ENCODE measurements around the gene SPINK1. TPM values are rescaled to one million over a fixed set of nuclear protein-coding genes. Genes with fewer than 3 reads are reported as not detected.

Gene SPINK1
- total RNA-seq, 1 experiment from 2014 or later: 4.5 TPM

GRCh38 chr5:147879784-147880183 is 48.3 kb upstream of the SPINK1 start:
- ChIA-PET POLR2A (no interaction called here), CTCF (no interaction called here), RAD21 (ENCODE audit: low non-redundant PET in 1 of 2, low total read pairs in 2 of 2, uncharacterized antibody in 2 of 2, unreplicated experiment in 2 of 2) (no interaction called here)
- H3K9ac ChIP-seq (ENCODE audit: low read length): no peak overlapping the region
- intact Hi-C loops (cut with micrococcal nuclease): no loop called here
- no TSS peak for BruUV-seq (replicated peaks)
- H3K4me1 ChIP-seq (ENCODE audit: control insufficient read depth in 1 of 2, insufficient read depth in 2 of 2, low read length in 2 of 2): no peaks in the 10 kb centered on the region
- H3K79me2 ChIP-seq (ENCODE audit: insufficient read depth, low read length): no peaks in the 10 kb centered on the region
- no peaks in the 10 kb centered on the region for H3K36me3 ChIP-seq (ENCODE audit: control insufficient read depth in 1 of 2, insufficient read depth in 2 of 2, low read length in 2 of 2)
- ATAC-seq (no peak), DNase-seq (ENCODE audit: low read depth, low spot score) (no peak)
- H3K9me3 ChIP-seq (ENCODE audit: control insufficient read depth in 1 of 2, insufficient read depth in 1 of 2, low read depth in 1 of 2, low read length in 2 of 2): no peaks in the 10 kb centered on the region
- TF ChIP-seq SP1 (IDR thresholded peaks at IDR 0.05; ENCODE audit: low read depth) (no peak), CTCF (IDR thresholded peaks at IDR 0.05 in 2 of 3, conservative IDR thresholded peaks at IDR 0.05 in 1 of 3; ENCODE audit: borderline replicate concordance in 1 of 3, insufficient read depth in 1 of 3, low read depth in 2 of 3, low read length in 2 of 3) (0 out of 6 replicates have a peak, but pooled peaks of 1 of the 3 experiments have one; percentile 8)
- H3K4me3 ChIP-seq (replicated peaks in 1 of 2; ENCODE audit: low read depth in 1 of 2, low read length in 2 of 2): no peak overlapping the region
- H3K4me2 ChIP-seq (ENCODE audit: low read length): no peak overlapping the region
- no peaks in the 10 kb centered on the region for H3K9me2 ChIP-seq (ENCODE audit: insufficient read depth)
- no peak overlapping the region for H2AFZ ChIP-seq (ENCODE audit: low read depth, low read length, poor library complexity, severe bottlenecking)
- no peak overlapping the region for H3K27ac ChIP-seq (ENCODE audit: low read depth, low read length)
- no peaks in the 10 kb centered on the region for H4K20me1 ChIP-seq (ENCODE audit: insufficient read depth)
- H3K27me3 ChIP-seq (ENCODE audit: insufficient read depth, low read length): peaks cover 20% of the 10 kb centered on the region; the same call in 1 of the 2 replicates

DNA sequence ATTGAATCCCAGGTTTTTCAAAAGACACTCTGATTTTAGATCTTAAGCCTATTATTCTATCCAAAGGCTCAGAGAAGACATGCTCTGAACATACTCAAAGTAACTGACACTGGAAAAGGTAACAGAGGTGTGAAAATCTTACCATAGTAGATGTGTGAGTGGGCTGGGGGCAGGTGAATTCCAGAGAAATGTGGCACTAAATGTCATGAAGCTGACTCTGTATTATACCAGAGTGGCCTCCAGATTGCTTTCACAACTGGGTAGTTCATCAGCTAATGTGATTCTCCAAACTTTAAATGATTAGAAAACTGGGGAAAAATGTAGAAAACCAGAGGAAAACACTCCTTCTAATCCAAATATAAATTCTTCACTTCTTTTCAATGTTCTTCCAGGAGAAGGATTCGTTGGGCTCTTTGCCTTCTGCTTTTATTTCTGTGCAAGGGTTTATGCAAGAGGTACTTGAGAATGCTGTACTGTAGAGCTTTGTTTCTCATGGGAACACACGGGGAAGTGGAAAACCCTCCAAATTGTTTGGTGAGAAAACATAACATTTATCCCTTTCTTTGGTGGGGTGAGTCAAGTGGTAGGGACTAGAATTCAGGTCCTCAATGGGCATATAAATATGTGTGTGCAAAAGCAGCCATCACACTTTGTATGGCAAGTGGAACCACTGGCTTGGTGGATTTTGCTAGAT is 46.7 kb upstream of the SPINK1 start, which contains the start of gene SCGB3A2:
SCGB3A2 (plus strand) TSS at position 646 of the 694 bp plus-strand sequence. CDS start 93 bp downstream, outside the sequence.
- Histone ChIP-seq H2AFZ (ENCODE audit: low read depth, low read length, poor library complexity, severe bottlenecking) (no peak within 1 kb of the TSS), H3K27me3 (ENCODE audit: insufficient read depth, low read length) (peaks cover 20% of the 10 kb centered on the region; the same call in 1 of the 2 replicates), H3K36me3 (ENCODE audit: control insufficient read depth in 1 of 2, insufficient read depth in 2 of 2, low read length in 2 of 2) (no peaks in the 10 kb centered on the region), H3K4me2 (ENCODE audit: low read length) (no peak within 1 kb of the TSS), H4K20me1 (ENCODE audit: insufficient read depth) (no peaks in the 10 kb centered on the region), H3K27ac (ENCODE audit: low read depth, low read length) (no peak within 1 kb of the TSS), H3K9me2 (ENCODE audit: insufficient read depth) (no peaks in the 10 kb centered on the region), H3K9ac (ENCODE audit: low read length) (no peak within 1 kb of the TSS), H3K4me3 (replicated peaks in 1 of 2; ENCODE audit: low read depth in 1 of 2, low read length in 2 of 2) (no peak within 1 kb of the TSS), H3K4me1 (ENCODE audit: control insufficient read depth in 1 of 2, insufficient read depth in 2 of 2, low read length in 2 of 2) (no peaks in the 10 kb centered on the region), H3K9me3 (ENCODE audit: control insufficient read depth in 1 of 2, insufficient read depth in 1 of 2, low read depth in 1 of 2, low read length in 2 of 2) (no peaks in the 10 kb centered on the region), H3K79me2 (ENCODE audit: insufficient read depth, low read length) (no peaks in the 10 kb centered on the region)
- RAD21 ChIA-PET (ENCODE audit: low non-redundant PET in 1 of 2, low total read pairs in 2 of 2, uncharacterized antibody in 2 of 2, unreplicated experiment in 2 of 2): no interaction called here
- DNase-seq (ENCODE audit: low read depth, low spot score) (no peak), ATAC-seq (no peak)
- BruUV-seq (replicated peaks): no TSS peak
- CTCF ChIA-PET: interaction anchor here (1.1 kb wide), 1 partner anchor 9 kb away, joined by 5 read pairs; no protein-coding TSS in a partner anchor
- intact Hi-C loops (cut with micrococcal nuclease): no loop called here
- POLR2A ChIA-PET: no interaction called here
- no peak for TF ChIP-seq SP1 (IDR thresholded peaks at IDR 0.05; ENCODE audit: low read depth)
- TF ChIP-seq JUND (IDR thresholded peaks at IDR 0.05): no peak
- no peak for TF ChIP-seq EZH2phosphoT487 (IDR thresholded peaks at IDR 0.05; ENCODE audit: borderline replicate concordance)
- TF ChIP-seq ZNF274 (IDR thresholded peaks at IDR 0.05; ENCODE audit: low read depth, low read length): no peak
- TF ChIP-seq ZFX (IDR thresholded peaks at IDR 0.05): no peak
- no peak for TF ChIP-seq CEBPB (IDR thresholded peaks at IDR 0.05; ENCODE audit: low read depth)
- TF ChIP-seq, protein P1, sequence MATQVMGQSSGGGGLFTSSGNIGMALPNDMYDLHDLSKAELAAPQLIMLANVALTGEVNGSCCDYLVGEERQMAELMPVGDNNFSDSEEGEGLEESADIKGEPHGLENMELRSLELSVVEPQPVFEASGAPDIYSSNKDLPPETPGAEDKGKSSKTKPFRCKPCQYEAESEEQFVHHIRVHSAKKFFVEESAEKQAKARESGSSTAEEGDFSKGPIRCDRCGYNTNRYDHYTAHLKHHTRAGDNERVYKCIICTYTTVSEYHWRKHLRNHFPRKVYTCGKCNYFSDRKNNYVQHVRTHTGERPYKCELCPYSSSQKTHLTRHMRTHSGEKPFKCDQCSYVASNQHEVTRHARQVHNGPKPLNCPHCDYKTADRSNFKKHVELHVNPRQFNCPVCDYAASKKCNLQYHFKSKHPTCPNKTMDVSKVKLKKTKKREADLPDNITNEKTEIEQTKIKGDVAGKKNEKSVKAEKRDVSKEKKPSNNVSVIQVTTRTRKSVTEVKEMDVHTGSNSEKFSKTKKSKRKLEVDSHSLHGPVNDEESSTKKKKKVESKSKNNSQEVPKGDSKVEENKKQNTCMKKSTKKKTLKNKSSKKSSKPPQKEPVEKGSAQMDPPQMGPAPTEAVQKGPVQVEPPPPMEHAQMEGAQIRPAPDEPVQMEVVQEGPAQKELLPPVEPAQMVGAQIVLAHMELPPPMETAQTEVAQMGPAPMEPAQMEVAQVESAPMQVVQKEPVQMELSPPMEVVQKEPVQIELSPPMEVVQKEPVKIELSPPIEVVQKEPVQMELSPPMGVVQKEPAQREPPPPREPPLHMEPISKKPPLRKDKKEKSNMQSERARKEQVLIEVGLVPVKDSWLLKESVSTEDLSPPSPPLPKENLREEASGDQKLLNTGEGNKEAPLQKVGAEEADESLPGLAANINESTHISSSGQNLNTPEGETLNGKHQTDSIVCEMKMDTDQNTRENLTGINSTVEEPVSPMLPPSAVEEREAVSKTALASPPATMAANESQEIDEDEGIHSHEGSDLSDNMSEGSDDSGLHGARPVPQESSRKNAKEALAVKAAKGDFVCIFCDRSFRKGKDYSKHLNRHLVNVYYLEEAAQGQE (IDR thresholded peaks at IDR 0.05; ENCODE audit: low read depth): no peak
- no peak for TF ChIP-seq CBX3 (IDR thresholded peaks at IDR 0.05; ENCODE audit: low read depth)
- no peak for TF ChIP-seq EGR1 (IDR thresholded peaks at IDR 0.05; ENCODE audit: low read depth)
- TF ChIP-seq SRF (IDR thresholded peaks at IDR 0.05; ENCODE audit: low read depth): no peak
- TF ChIP-seq TCF7L2 (IDR thresholded peaks at IDR 0.05; ENCODE audit: borderline replicate concordance, extremely low read depth, insufficient read depth, insufficient read length): no peak
- no peak for TF ChIP-seq POLR2AphosphoS5 (IDR thresholded peaks at IDR 0.05; ENCODE audit: low read depth, low read length)
- no peak for TF ChIP-seq EZH2 (IDR thresholded peaks at IDR 0.05)
- no peak for TF ChIP-seq ELF1 (IDR thresholded peaks at IDR 0.05; ENCODE audit: borderline replicate concordance, low read depth)
- TF ChIP-seq POLR2A (IDR thresholded peaks at IDR 0.05; ENCODE audit: borderline replicate concordance, extremely low read depth, insufficient read depth, insufficient read length): no peak
